ENCODE data around the gene KRT16.
A peak's percentile ranks its signal among the peaks of the same experiment; 100 is the strongest.
"Not testable (repeated sequence)": the region's sequence is repeated elsewhere in the genome, so short reads cannot be mapped to it uniquely, and the experiment has no call there.

The KRT16 gene

GRCh38 chr17:41625602-41626001, 13.0 kb upstream of the KRT16 start:
- DNase-seq (ENCODE audit: low read depth, low spot score), result no peak
- no peak overlapping the region for H3K4me3 ChIP-seq (ENCODE audit: insufficient read length, low read depth)
- H3K9me3 ChIP-seq (ENCODE audit: insufficient read depth, low read length), result no peaks in the 10 kb centered on the region
- H3K9ac ChIP-seq (ENCODE audit: insufficient read length, low read depth), result no peak overlapping the region
- H3K36me3 ChIP-seq (ENCODE audit: insufficient read depth, insufficient read length, low read length), result no peaks in the 10 kb centered on the region
- H3K27me3 ChIP-seq (ENCODE audit: insufficient read depth, insufficient read length), result no peaks in the 10 kb centered on the region
- peaks cover 38% of the 10 kb centered on the region for H3K4me1 ChIP-seq (ENCODE audit: insufficient read depth, insufficient read length)
- TF ChIP-seq YY1 (IDR thresholded peaks at IDR 0.05; ENCODE audit: insufficient read depth, insufficient read length) (no peak), ZNF274 (IDR thresholded peaks at IDR 0.05; ENCODE audit: low read depth, low read length) (no peak), SUZ12 (IDR thresholded peaks at IDR 0.05; ENCODE audit: extremely low read depth, insufficient read depth, insufficient read length) (no peak)

GRCh38 chr17:41624208-41625101, 11.9 kb upstream of the KRT16 start, which contains the start of gene KRT17:
TSS of gene KRT17 (minus strand) at chr17:41624575. CDS start at chr17:41624509, 66 bp downstream.
- TF ChIP-seq ZNF274 (IDR thresholded peaks at IDR 0.05; ENCODE audit: low read depth, low read length) (no peak), SUZ12 (IDR thresholded peaks at IDR 0.05; ENCODE audit: extremely low read depth, insufficient read depth, insufficient read length) (no peak), YY1 (IDR thresholded peaks at IDR 0.05; ENCODE audit: insufficient read depth, insufficient read length) (no peak)
- Histone ChIP-seq H3K9me3 (ENCODE audit: insufficient read depth, low read length) (no peaks in the 10 kb centered on the region), H3K4me1 (ENCODE audit: insufficient read depth, insufficient read length) (peaks cover 38% of the 10 kb centered on the region), H3K27me3 (ENCODE audit: insufficient read depth, insufficient read length) (no peaks in the 10 kb centered on the region), H3K36me3 (ENCODE audit: insufficient read depth, insufficient read length, low read length) (no peaks in the 10 kb centered on the region), H3K4me3 (ENCODE audit: insufficient read length, low read depth) (no peak within 1 kb of the TSS), H3K9ac (ENCODE audit: insufficient read length, low read depth) (no peak within 1 kb of the TSS)
- no peak for DNase-seq (ENCODE audit: low read depth, low spot score)

GRCh38 chr17:41623184-41623861, 10.8 kb upstream of the KRT16 start:
- H3K9ac ChIP-seq (ENCODE audit: insufficient read length, low read depth), result peak overlapping the region; percentile 15
- not testable (repeated sequence) for H3K9me3 ChIP-seq (ENCODE audit: insufficient read depth, low read length); DNase-seq (ENCODE audit: low read depth, low spot score); H3K36me3 ChIP-seq (ENCODE audit: insufficient read depth, insufficient read length, low read length); H3K27me3 ChIP-seq (ENCODE audit: insufficient read depth, insufficient read length); H3K4me3 ChIP-seq (ENCODE audit: insufficient read length, low read depth)
- H3K4me1 ChIP-seq (ENCODE audit: insufficient read depth, insufficient read length), result peaks cover 36% of the 10 kb centered on the region

- not testable (repeated sequence) for DNase-seq (ENCODE audit: low read depth, low spot score); H3K27me3 ChIP-seq (ENCODE audit: insufficient read depth, insufficient read length); H3K9me3 ChIP-seq (ENCODE audit: insufficient read depth, low read length); H3K36me3 ChIP-seq (ENCODE audit: insufficient read depth, insufficient read length, low read length); H3K4me3 ChIP-seq (ENCODE audit: insufficient read length, low read depth)
- peaks cover 37% of the 10 kb centered on the region for H3K4me1 ChIP-seq (ENCODE audit: insufficient read depth, insufficient read length)
- peak overlapping the region; percentile 15 for H3K9ac ChIP-seq (ENCODE audit: insufficient read length, low read depth)
Measured at GRCh38 chr17:41622340-41623183, 10.0 kb upstream of the KRT16 start.

GRCh38 chr17:41621916-41622315, 9.3 kb upstream of the KRT16 start:
- Histone ChIP-seq H3K36me3 (ENCODE audit: insufficient read depth, insufficient read length, low read length) (no peaks in the 10 kb centered on the region), H3K9ac (ENCODE audit: insufficient read length, low read depth) (no peak overlapping the region), H3K27me3 (ENCODE audit: insufficient read depth, insufficient read length) (no peaks in the 10 kb centered on the region), H3K9me3 (ENCODE audit: insufficient read depth, low read length) (no peaks in the 10 kb centered on the region), H3K4me1 (ENCODE audit: insufficient read depth, insufficient read length) (peaks cover 34% of the 10 kb centered on the region), H3K4me3 (ENCODE audit: insufficient read length, low read depth) (no peak overlapping the region)
- TF ChIP-seq YY1 (IDR thresholded peaks at IDR 0.05; ENCODE audit: insufficient read depth, insufficient read length) (no peak), SUZ12 (IDR thresholded peaks at IDR 0.05; ENCODE audit: extremely low read depth, insufficient read depth, insufficient read length) (no peak), ZNF274 (IDR thresholded peaks at IDR 0.05; ENCODE audit: low read depth, low read length) (no peak)
- no peak for DNase-seq (ENCODE audit: low read depth, low spot score)

- not testable (repeated sequence) for H3K27me3 ChIP-seq (ENCODE audit: insufficient read depth, insufficient read length); DNase-seq (ENCODE audit: low read depth, low spot score); H3K4me3 ChIP-seq (ENCODE audit: insufficient read length, low read depth); H3K36me3 ChIP-seq (ENCODE audit: insufficient read depth, insufficient read length, low read length); H3K9ac ChIP-seq (ENCODE audit: insufficient read length, low read depth); H3K9me3 ChIP-seq (ENCODE audit: insufficient read depth, low read length)
- peaks cover 36% of the 10 kb centered on the region for H3K4me1 ChIP-seq (ENCODE audit: insufficient read depth, insufficient read length)
Measured at GRCh38 chr17:41621435-41621817, 8.9 kb upstream of the KRT16 start.

All from NT2/D1 (cell line).